ENCODE measurements around the gene ABCF1.
"Not testable (repeated sequence)": the region's sequence is repeated elsewhere in the genome, so short reads cannot be mapped to it uniquely, and the experiment has no call there.

Gene ABCF1

DNA sequence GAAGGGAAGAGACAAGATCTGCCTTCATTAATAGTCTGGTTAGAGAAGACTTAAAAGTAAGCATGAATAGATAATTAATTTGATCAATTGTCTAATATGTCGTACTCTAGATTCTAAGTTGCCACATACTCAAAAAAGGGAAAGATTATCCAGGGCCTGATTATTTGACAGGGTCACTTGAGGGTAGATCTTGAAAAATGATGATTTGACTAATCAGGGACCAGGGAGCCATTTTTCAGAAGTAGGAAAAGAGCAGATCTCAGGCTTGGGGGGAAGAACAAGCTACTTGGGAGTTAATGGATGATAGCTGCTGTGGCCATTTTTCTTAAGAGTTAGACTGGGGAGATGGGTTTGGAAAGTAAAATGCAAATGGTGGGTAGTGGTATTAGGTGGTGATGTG, 21.0 kb downstream of the ABCF1 start:
- no peak for TF ChIP-seq CTCF (IDR thresholded peaks at IDR 0.05)
- DNase-seq (ENCODE audit: low spot score) = no peak
- H3K4me3 ChIP-seq = no peak overlapping the region
- no peak overlapping the region for H3K27ac ChIP-seq

GRCh38 chr6:30597315-30598144, 26.3 kb downstream of the ABCF1 start:
- H3K27ac ChIP-seq = peak overlapping the region in 1 of 2 donors; percentile 28
- DNase-seq (ENCODE audit: low spot score); H3K4me3 ChIP-seq: not testable (repeated sequence)
- TF ChIP-seq CTCF (IDR thresholded peaks at IDR 0.05) = peak; percentile 70

DNA sequence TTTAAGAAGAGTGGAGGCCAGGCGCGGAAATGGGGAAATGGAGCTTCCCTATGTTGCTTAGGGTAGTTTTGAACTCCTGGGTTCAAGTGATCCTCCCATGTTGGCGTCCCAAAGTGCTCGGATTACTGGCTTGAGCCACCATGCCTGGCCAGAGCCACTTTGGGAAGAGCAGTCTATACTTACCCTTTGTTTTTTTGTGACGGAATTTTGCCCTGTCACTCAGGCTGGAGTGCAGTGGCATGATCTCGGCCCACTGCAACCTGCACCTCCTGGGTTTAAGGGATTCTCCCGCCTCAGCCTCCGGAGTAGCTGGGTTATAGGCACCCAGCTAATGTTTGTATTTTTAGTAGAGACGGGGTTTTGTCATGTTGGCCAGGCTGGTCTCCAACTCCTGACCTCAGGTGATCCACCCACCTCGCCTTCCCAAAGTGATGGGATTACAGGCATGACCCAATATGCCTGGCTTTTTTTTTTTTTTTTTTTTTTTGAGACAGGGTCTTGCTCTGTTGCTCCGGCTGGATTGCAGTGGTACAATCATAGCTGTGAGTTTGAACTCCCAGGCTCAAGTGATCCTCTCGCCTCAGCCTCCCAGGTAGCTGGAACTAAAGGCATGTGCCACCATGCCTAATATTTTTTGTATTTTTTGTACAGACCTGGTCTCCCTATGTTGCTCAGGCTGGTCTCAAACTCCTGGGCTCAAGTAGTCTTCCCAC, 27.8 kb downstream of the ABCF1 start:
- Histone ChIP-seq H3K27ac (no peak overlapping the region), H3K4me3 (no peak overlapping the region)
- no peak for DNase-seq (ENCODE audit: low spot score)
- no peak for TF ChIP-seq CTCF (IDR thresholded peaks at IDR 0.05)

- H3K4me3 ChIP-seq = no peak overlapping the region
- TF ChIP-seq CTCF (IDR thresholded peaks at IDR 0.05) = no peak
- DNase-seq (ENCODE audit: low spot score) = no peak
- no peak overlapping the region for H3K27ac ChIP-seq
Observed at GRCh38 chr6:30599625-30600324, 28.5 kb downstream of the ABCF1 start.

DNA sequence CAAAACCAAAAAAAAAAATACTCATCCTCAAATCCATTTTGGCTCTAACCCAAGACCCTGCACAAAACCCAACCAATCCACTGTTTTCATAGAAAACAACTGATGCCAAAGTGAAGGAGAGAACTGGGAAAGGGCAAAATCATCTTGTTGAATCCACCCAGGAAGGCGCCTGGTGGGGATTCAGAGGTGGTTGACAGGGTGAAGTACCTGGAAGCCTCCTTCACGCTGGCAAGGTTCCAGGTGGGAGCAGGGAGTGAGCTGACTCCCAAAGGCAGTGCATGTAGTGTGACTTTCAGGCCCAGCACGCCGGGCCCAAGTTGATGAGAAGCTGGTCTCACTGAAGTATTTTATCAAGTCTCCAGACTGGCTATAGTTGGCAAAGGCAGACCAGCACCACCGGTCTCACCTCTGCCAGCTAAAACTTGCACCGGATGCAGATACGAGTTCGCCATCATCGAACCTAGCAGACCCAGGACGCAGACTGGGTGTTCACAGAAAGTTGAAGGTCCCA, 29.3 kb downstream of the ABCF1 start:
- H3K27ac ChIP-seq = no peak overlapping the region
- TF ChIP-seq CTCF (IDR thresholded peaks at IDR 0.05) = no peak
- no peak overlapping the region for H3K4me3 ChIP-seq
- DNase-seq (ENCODE audit: low spot score) = no peak

DNA sequence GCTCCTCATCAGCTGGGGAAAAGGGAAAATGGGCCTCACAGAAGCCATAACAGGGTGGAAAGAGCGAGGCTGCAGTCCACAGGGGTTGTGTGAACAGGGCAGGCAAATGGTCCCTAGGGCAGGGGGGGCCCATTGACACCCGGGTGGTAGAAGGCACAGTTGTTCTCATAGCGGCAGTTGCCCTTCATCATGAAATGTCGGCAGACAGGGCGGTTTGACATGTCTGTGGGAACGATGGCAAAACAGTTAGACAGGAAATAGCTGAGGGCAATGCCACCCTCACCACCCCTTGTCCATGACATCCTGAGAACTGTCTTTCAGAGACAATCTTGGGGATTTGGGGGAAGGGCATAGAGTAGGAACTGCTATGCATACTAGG, 30.2 kb downstream of the ABCF1 start:
- no peak overlapping the region for H3K4me3 ChIP-seq
- H3K27ac ChIP-seq = no peak overlapping the region
- TF ChIP-seq CTCF (IDR thresholded peaks at IDR 0.05) = no peak
- DNase-seq (ENCODE audit: low spot score) = no peak

Data from coronary artery (tissue), 2 donors.